Hematopoietic multipotent progenitor cell treated with erythropoietin and hydrocortisone succinate and interleukin-3 and kit ligand, for 8 days (in vitro differentiated cells): ENCODE results near the gene SMIM30.
A peak's percentile ranks its signal among the peaks of the same experiment; 100 is the strongest.

Experiments used
- DNase-seq: peaks from one replicate; pipeline ENCODE4 v3.0.0-alpha.2; 2015

SMIM30 gene

GRCh38 chr7:113099284-113099919, 19.0 kb downstream of the SMIM30 start:
- DNase-seq = no peak

- DNase-seq = no peak
These were observed 23.7 kb downstream of the SMIM30 start for GRCh38 chr7:113094517-113095249.

- no peak for DNase-seq
These were observed 24.8 kb downstream of the SMIM30 start for GRCh38 chr7:113093561-113093960.

- no peak for DNase-seq
These were observed 25.6 kb downstream of the SMIM30 start for GRCh38 chr7:113092762-113093161.

- DNase-seq = peak; percentile 64
These were observed 31.0 kb downstream of the SMIM30 start for GRCh38 chr7:113087071-113087998.

- DNase-seq = peak; percentile 48
These were observed 31.9 kb downstream of the SMIM30 start, which contains the start of gene GPR85 for GRCh38 chr7:113086431-113086888. GPR85 (minus strand) TSS chr7:113086827; CDS start chr7:113084721, 2,106 bp downstream.

GRCh38 chr7:113085781-113086390, 32.5 kb downstream of the SMIM30 start:
- DNase-seq = no peak

- no peak for DNase-seq
These were observed 33.7 kb downstream of the SMIM30 start for GRCh38 chr7:113084496-113085172.

GRCh38 chr7:113083816-113084495, 34.4 kb downstream of the SMIM30 start:
- DNase-seq = no peak

GRCh38 chr7:113083132-113083815, 35.1 kb downstream of the SMIM30 start:
- no peak for DNase-seq

- no peak for DNase-seq
These were observed 40.0 kb downstream of the SMIM30 start for GRCh38 chr7:113078331-113078730.

- no peak for DNase-seq
These were observed 41.7 kb downstream of the SMIM30 start for GRCh38 chr7:113076703-113077102.

GRCh38 chr7:113071465-113071864, 46.9 kb downstream of the SMIM30 start:
- DNase-seq = no peak
